GM12873 (cell line): Measurements from ENCODE around the gene RANBP10.
A peak's percentile ranks its signal among the peaks of the same experiment; 100 is the strongest.

Source experiments
- TF ChIP-seq, protein P1 (sequence below): IDR thresholded peaks from 2 replicates; pipeline ENCODE4 v1.5.1; 2012; ENCODE audit warnings: low read depth, mild to moderate bottlenecking, moderate library complexity, low read length, control low read depth; ENCODE audit not compliant: insufficient read depth; ENCODE audit errors: missing control alignments

The RANBP10 gene

DNA sequence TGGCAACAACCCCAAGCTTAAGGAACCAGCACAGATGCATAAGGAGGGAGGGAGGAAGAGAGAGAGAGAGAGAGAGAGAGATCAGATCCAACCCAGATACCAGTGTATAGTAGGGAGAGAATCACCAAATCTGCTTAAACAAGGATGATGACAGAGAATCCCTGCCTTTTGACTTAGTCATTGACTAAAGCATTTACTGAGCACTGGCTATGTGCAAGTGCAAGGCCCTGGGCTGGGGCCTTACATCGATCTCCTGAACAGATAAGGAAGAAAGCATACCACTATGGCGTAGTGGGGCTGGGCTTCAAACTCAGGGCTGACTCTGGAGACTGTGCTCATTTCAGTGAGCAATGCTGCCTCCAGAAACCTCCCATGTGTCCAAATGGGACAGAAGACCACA, 16.2 kb upstream of the RANBP10 start:
- TF ChIP-seq, protein P1, sequence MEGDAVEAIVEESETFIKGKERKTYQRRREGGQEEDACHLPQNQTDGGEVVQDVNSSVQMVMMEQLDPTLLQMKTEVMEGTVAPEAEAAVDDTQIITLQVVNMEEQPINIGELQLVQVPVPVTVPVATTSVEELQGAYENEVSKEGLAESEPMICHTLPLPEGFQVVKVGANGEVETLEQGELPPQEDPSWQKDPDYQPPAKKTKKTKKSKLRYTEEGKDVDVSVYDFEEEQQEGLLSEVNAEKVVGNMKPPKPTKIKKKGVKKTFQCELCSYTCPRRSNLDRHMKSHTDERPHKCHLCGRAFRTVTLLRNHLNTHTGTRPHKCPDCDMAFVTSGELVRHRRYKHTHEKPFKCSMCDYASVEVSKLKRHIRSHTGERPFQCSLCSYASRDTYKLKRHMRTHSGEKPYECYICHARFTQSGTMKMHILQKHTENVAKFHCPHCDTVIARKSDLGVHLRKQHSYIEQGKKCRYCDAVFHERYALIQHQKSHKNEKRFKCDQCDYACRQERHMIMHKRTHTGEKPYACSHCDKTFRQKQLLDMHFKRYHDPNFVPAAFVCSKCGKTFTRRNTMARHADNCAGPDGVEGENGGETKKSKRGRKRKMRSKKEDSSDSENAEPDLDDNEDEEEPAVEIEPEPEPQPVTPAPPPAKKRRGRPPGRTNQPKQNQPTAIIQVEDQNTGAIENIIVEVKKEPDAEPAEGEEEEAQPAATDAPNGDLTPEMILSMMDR, result no peak

DNA sequence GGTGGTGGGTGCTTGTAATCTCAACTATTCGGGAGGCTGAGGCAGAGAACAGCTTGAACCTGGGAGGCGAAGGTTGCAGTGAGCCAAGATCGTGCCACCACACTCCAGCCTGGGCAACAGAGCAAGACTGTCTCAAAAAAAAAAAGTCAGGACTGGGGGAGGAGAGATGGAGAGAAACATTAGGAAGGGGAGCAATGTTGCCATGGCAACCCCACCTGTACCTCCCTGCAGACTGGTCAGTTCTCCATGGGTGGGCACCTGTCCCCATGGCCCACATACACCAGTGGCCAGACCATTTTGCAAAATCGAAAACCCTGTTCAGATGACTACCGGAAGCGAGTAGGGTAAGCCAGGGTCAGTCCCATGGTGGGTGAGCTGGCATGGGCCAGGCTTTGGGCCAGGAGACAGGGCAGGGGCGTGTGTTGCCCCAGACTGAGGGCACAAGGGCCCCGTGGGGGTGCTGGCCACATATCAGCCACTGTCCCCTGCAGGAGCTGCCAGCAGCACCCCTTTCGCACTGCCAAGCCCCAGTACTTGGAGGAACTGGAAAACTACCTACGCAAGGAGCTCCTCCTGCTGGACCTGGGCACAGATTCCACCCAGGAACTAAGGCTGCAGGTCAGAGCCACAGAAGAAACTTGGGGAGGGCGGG, 14.4 kb upstream of the RANBP10 start:
- TF ChIP-seq, protein P1, result no peak

DNA sequence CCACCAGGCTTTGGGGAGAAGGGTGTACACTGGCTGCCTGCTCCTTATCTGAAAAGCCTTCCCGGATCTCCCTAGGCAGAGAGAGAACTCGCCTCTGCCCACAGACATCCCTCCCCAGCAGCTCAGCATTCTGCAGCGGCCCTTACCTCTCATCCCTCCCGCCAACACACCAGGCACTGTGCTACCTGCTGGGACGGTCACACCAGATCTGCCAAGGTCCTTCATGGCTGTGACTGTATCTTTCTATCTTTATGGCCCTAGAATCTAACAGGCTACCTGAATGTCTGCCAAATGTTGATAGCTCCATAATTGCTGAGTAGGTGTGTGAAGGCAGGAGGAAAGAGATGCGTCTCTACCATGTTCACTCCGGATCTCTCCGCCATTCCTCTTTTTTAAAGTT, 8.2 kb upstream of the RANBP10 start:
- TF ChIP-seq, protein P1, result no peak

DNA sequence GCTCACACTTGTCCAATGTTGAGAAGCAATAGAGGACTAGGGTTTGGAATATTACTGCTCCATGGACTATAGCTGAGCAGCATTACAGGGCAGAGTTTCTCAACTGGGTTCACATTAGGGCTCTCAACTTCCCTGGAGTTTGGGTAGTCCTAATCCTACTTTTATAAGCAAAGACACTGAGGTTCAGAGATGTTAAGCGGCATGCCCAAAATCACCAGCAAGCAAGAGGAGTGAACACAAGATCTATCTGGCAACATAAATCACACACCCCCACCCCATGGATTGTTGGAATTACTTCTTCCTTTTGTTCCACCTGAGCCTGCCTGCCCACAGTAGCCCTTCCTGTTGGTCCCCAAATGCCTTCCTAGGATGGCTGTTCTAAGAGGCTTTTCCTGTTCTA, 5.5 kb upstream of the RANBP10 start:
- TF ChIP-seq, protein P1, result no peak

DNA sequence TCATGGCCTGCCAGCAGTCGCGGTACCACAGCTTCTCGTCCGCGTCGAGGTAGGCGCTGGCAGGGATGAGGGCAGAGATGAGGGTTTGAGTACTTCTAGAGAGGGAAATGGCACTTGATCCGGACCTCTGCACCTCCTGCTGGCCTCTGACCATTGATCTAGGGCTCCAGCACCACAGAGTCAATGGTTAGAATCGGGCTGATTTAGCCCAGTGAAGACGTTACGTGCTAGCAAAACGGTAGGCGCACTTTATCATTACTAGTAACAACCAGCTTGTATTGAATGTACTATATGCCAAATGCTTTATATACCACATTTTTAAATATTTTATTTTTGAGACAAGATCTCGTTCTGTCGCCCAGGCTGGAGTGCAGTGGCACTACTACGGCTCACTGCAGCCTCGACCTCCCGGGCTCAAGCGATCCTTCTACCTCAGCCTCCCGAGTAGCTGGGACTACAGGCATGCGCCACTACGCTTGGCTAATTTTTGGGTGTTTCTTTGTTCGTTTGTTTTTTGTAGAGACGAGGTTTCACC, 855 bp upstream of the RANBP10 start:
- TF ChIP-seq, protein P1, result peak; percentile 20

DNA sequence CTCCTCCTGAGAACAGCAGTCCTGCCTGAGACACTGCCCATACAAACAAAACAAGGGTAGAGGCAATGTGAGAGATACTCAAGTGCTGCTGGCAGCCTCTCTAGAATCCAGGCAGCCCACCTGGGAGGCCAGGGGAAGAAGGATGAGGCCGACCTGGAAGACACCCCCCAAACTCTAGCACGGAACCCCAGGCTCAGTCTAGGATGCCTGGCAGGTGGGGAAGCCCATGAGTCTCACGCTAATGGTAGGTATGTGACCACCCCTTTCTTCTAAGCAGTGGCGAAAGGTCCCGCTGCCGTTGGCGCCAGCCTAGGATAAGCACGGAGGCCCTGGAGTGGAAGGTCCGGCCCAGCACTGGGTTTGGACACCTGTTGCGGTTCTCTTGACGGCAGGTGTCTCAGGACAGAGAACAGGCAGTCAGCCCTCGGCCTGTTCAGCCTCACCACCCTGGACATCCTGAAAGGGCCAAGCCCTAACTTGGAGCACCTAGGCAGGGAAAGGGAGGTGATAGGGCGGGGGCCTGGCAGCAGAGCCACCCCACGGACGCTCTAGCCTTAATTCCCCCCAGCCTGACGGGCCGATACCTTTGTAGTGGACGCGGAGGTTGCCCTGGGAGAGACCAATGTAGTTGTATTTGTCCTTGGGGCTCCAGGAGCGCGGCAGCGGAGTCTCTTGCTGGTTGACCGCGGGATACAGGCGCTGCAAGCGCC, 487 bp downstream of the RANBP10 start:
- TF ChIP-seq, protein P1, result peak; percentile 6

DNA sequence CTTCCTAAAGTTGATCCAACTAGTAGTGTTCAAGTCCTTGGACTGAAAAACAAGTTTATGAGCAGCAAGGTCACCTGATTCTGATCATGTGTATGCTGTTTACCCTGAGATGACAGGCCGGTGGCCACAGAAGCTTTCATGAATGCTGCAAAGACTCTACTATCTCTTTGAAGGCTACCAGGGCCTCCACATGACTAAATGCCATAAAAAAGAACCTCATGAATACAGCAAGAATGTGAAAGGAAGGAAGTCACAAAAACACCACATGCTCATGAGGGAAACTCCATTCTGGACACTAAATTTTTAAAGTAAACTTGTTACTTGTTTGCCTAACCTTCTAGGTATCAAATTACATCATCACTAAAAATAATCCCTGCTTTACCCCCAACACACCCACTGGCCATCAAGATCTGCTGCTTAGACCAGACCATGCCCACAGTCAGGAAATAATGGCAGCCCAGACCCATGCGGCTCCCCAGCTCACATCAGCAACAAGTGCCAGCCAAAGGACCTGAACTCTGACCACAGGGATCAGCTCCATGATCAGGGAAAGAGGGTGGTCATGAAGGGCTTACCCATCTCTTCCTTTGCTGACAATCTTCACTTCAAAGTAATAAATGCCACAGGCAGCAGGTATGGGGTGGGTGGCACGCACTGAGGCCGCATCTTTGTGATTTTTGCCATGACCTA, 1.4 kb downstream of the RANBP10 start:
- TF ChIP-seq, protein P1, result no peak
